Ovary (tissue), 9 donors: ENCODE measurements around the gene CARF. TPM values are rescaled to one million over a fixed set of nuclear protein-coding genes. Genes with fewer than 3 reads are reported as not detected.

Source experiments
- DNase-seq, 5 donors: peaks; one replicate each; pipeline ENCODE4 v3.0.0-alpha.2; 2019 to 2020
- H3K27ac ChIP-seq, 2 donors: fragments of 200-600 bp; one replicate each; pipeline versions ENCODE4 v1.5.1 to v1.8.0; 2019 to 2022
- H3K27me3 ChIP-seq: fragments of 200-600 bp; one replicate; pipeline ENCODE4 v1.8.0; 2022
- H3K36me3 ChIP-seq: fragments of 200-600 bp; sonication (generic); one replicate; pipeline ENCODE4 v1.5.1; 2019
- H3K4me1 ChIP-seq: one replicate; pipeline ENCODE4 v1.8.1; 2013; ENCODE audit warnings: mild to moderate bottlenecking, moderate library complexity; ENCODE audit not compliant: insufficient read depth
- H3K4me3 ChIP-seq: fragments of 200-600 bp; sonication (generic); one replicate; pipeline ENCODE4 v1.5.1; 2017
- H3K9me3 ChIP-seq, 2 donors: fragments of 200-600 bp in 1 of 2; sonication (generic) in 1 of 2; one replicate each; pipeline versions ENCODE4 v1.5.1 to v1.8.1; 2013 to 2019; ENCODE audit warnings: mild to moderate bottlenecking in 1 of 2, moderate library complexity in 1 of 2
- CTCF ChIP-seq, 3 donors: fragments of 450-650 bp in 2 of 3; fragments of 200-600 bp in 1 of 3; IDR thresholded peaks; one replicate each; pipeline versions ENCODE4 v1.5.1 to v1.8.0; 2016 to 2022; ENCODE audit warnings: antibody characterized with exemption in 3 of 3, mild to moderate bottlenecking in 1 of 3
- EP300 ChIP-seq: sonication (generic); formaldehyde crosslinking; IDR thresholded peaks from one replicate; pipeline ENCODE4 v1.6.1; 2017; ENCODE audit warnings: antibody characterized with exemption
- POLR2A ChIP-seq: fragments of 450-650 bp; IDR thresholded peaks from one replicate; pipeline ENCODE4 v1.6.1; 2017; ENCODE audit warnings: antibody characterized with exemption, mild to moderate bottlenecking, moderate library complexity
- WGBS, 3 donors: extraction: QIAGEN DNeasy Blood & Tissue Kit in 1 of 3; methylation state at CpG; one replicate each; pipeline versions ENCODE4 v1.1.5 to v1.1.7; 2013 to 2017; 5-methylcytosine and 5-hydroxymethylcytosine counted together
- intact Hi-C, 4 donors: fragments of 100-400 bp; cut with DNase I; formaldehyde crosslinking; loops; one replicate each; pipeline versions ENCODE4 v1.11.0 to v1.15.1; 2022 to 2023
- polyA plus RNA-seq, 2 donors: library from polyadenylated mRNA; stranded (reverse); fragments of 200-250 nt in 1 of 2; fragments of 350-450 nt in 1 of 2; fragmentation: Illumina TruSeq in 1 of 2; extraction: RNeasy Lipid Tissue Mini Kit (QIAGEN cat#74804) in 1 of 2; gene quantifications; one replicate each; pipeline ENCODE4 v1.2.3, GENCODE V29; 2013 to 2014
- total RNA-seq, 7 donors: library from RNA; depleted of rRNA in 2 of 7; stranded (reverse); fragments of >200 nt in 2 of 7; fragmentation: NEBNext Ultra II Directional in 3 of 7; extraction: Animal tissue kit (Norgen Biotek cat#: 25700) in 3 of 7; gene quantifications; one replicate each; pipeline versions ENCODE4 v1.1.0 to v1.2.4, GENCODE V29; 2016 to 2023
- donor health status: DM: no; HTN: no; CAD: no; lungs with moderate emphysema.
- donor health status: DM: no; HTN: no; CAD: no.
- donor health status: Bipolar disorder and iron deficiency.
- donor health status: DM: yes; HTN: yes; CAD: no.
- donor health status: DM: no; HTN: no; CAD: no.
- donor health status: DM: yes; HTN: yes; CAD: no.

CARF gene
- total and polyA plus RNA-seq, 9 donors, result 4.4 to 15.5 (median 12.3) TPM

- no peak overlapping the region for H3K4me3 ChIP-seq
- no peak for TF ChIP-seq POLR2A
- TF ChIP-seq EP300, result no peak
- TF ChIP-seq CTCF (IDR thresholded peaks at IDR 0.05), result no peak
- intact Hi-C loops, result no loop called here
- no peaks in the 10 kb centered on the region for H3K36me3 ChIP-seq
- H3K27ac ChIP-seq, result no peak overlapping the region
- no peaks in the 10 kb centered on the region for H3K4me1 ChIP-seq
- WGBS, 3 donors, result 93 to 96% (median 94%) methylated on average over 1 of the region's 1 CpG
- no peaks in the 10 kb centered on the region for H3K9me3 ChIP-seq
- no peaks in the 10 kb centered on the region for H3K27me3 ChIP-seq
- no peak for DNase-seq
Observed at GRCh38 chr2:202918860-202919259, 6.8 kb downstream of the CARF start.

- no peaks in the 10 kb centered on the region for H3K36me3 ChIP-seq
- 85 to 95% (median 89%) methylated on average over 3 of the region's 3 CpGs for WGBS, 3 donors
Observed at GRCh38 chr2:202932425-202933138, 20.5 kb downstream of the CARF start.

GRCh38 chr2:202933139-202933510, 21.1 kb downstream of the CARF start:
- no peaks in the 10 kb centered on the region for H3K4me1 ChIP-seq
- intact Hi-C loops, result no loop called here
- H3K36me3 ChIP-seq, result no peaks in the 10 kb centered on the region
- H3K27ac ChIP-seq, result no peak overlapping the region
- no peaks in the 10 kb centered on the region for H3K9me3 ChIP-seq
- DNase-seq, result no peak
- TF ChIP-seq POLR2A (no peak), EP300 (no peak)
- 91 to 97% (median 91%) methylated on average over 5 of the region's 5 CpGs for WGBS, 3 donors
- H3K4me3 ChIP-seq, result no peak overlapping the region
- H3K27me3 ChIP-seq, result no peaks in the 10 kb centered on the region

More at GRCh38 chr2:202932425-202933138, 20.5 kb downstream of the CARF start:
- no peaks in the 10 kb centered on the region for H3K4me1 ChIP-seq
- H3K9me3 ChIP-seq, result no peaks in the 10 kb centered on the region
- intact Hi-C loops, result no loop called here
- no peaks in the 10 kb centered on the region for H3K27me3 ChIP-seq
- no peak for DNase-seq
- no peak overlapping the region for H3K27ac ChIP-seq
- H3K4me3 ChIP-seq, result no peak overlapping the region
- no peak for TF ChIP-seq POLR2A
- no peak for TF ChIP-seq EP300
- no peak for TF ChIP-seq CTCF (IDR thresholded peaks at IDR 0.05)

- TF ChIP-seq EP300 (no peak), POLR2A (no peak)
- WGBS, 3 donors, result 95 to 97% (median 96%) methylated on average over 2 of the region's 2 CpGs
- Histone ChIP-seq H3K4me3 (no peak overlapping the region), H3K27me3 (no peaks in the 10 kb centered on the region), H3K9me3 (no peaks in the 10 kb centered on the region), H3K4me1 (no peaks in the 10 kb centered on the region), H3K36me3 (no peaks in the 10 kb centered on the region), H3K27ac (no peak overlapping the region)
- DNase-seq, result no peak
- intact Hi-C loops, result no loop called here
Observed at GRCh38 chr2:202933958-202934357, 21.9 kb downstream of the CARF start.

- H3K4me3 ChIP-seq, result no peak overlapping the region
- no peaks in the 10 kb centered on the region for H3K36me3 ChIP-seq
- 95 to 97% (median 96%) methylated on average over 2 of the region's 2 CpGs for WGBS, 3 donors
- TF ChIP-seq EP300 (no peak), POLR2A (no peak), CTCF (IDR thresholded peaks at IDR 0.05) (no peak)
- no peaks in the 10 kb centered on the region for H3K27me3 ChIP-seq
- H3K27ac ChIP-seq, result no peak overlapping the region
- intact Hi-C loops, result no loop called here
- no peak for DNase-seq
- H3K9me3 ChIP-seq, result no peaks in the 10 kb centered on the region
- no peaks in the 10 kb centered on the region for H3K4me1 ChIP-seq
Observed at GRCh38 chr2:202934456-202934855, 22.4 kb downstream of the CARF start.
